ENCODE measurements around the gene PIAS1. TPM values are rescaled to one million over a fixed set of nuclear protein-coding genes. Genes with fewer than 3 reads are reported as not detected.

Gene PIAS1
- total and polyA plus RNA-seq, 9 of the 15 experiments (the other 6 are each of a cell fraction or from before 2014, with no cell fraction given) = 18.0 to 59.1 (median 28.5) TPM

DNA sequence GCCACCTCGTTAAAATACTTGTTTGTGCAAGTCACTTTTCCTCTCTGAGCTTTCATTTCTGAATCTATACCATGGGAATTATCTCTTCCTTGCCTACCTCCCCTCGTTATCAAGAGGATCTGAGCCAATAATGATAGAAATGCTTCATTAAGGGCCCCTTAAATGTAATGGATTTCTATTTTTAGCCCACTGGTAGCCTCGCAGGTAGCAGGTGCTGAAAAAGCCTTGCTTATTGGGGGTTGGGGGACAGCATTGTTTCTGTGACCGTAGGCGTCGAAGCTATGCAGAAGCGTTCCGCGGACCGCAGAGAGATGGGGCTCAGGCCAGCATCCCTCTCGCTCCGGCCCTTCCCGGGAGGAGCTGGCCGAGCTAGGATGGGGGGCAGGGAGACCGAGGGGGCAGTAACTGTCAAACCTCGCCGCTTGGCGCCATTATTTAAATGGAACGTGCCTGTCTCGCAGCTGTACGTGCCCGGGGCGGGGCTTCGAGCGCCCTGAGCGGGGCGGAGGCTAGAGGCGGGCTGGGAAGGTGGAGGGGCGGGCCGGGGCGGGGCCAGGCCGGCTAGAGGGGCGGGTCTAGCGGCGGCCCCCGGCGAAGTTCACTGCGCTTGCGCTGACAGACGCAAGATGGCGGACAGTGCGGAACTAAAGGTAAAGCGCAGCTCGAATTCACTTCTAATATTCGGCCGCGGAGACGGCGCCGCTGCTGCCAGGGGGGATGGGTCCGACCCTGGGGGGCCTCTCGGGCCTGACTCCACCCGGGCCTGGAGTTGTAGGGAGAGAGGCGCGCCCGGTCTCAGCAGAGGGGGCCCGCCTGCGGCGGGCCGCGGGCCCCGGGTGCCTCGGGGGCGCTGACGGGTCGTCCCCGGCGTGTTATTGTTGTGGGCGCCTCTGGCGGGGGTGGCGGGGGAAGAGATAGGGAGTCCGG is at the start of gene PIAS1 (continued):
- TF ChIP-seq, protein P1, sequence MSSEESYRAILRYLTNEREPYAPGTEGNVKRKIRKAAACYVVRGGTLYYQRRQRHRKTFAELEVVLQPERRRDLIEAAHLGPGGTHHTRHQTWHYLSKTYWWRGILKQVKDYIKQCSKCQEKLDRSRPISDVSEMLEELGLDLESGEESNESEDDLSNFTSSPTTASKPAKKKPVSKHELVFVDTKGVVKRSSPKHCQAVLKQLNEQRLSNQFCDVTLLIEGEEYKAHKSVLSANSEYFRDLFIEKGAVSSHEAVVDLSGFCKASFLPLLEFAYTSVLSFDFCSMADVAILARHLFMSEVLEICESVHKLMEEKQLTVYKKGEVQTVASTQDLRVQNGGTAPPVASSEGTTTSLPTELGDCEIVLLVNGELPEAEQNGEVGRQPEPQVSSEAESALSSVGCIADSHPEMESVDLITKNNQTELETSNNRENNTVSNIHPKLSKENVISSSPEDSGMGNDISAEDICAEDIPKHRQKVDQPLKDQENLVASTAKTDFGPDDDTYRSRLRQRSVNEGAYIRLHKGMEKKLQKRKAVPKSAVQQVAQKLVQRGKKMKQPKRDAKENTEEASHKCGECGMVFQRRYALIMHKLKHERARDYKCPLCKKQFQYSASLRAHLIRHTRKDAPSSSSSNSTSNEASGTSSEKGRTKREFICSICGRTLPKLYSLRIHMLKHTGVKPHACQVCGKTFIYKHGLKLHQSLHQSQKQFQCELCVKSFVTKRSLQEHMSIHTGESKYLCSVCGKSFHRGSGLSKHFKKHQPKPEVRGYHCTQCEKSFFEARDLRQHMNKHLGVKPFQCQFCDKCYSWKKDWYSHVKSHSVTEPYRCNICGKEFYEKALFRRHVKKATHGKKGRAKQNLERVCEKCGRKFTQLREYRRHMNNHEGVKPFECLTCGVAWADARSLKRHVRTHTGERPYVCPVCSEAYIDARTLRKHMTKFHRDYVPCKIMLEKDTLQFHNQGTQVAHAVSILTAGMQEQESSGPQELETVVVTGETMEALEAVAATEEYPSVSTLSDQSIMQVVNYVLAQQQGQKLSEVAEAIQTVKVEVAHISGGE (CRISPR knock-in tag; IDR thresholded peaks at IDR 0.05) = peak in 1 of 3 experiments; percentile 62; a peak in 1 of 6 replicates
- TF ChIP-seq PURB (CRISPR knock-in tag; IDR thresholded peaks at IDR 0.05; ENCODE audit: low read depth) (no peak), XRCC5 (IDR thresholded peaks at IDR 0.05; ENCODE audit: low read depth, low read length) (0 out of 2 replicates have a peak, but pooled peaks have one; percentile 12), SNAPC5 (CRISPR knock-in tag; IDR thresholded peaks at IDR 0.05) (no peak), RBM34 (IDR thresholded peaks at IDR 0.05; ENCODE audit: borderline replicate concordance, insufficient read depth, low read length) (no peak), ZBTB1 (CRISPR knock-in tag; IDR thresholded peaks at IDR 0.05; ENCODE audit: borderline replicate concordance, low read depth) (no peak), FOXP1 (CRISPR knock-in tag; IDR thresholded peaks at IDR 0.05) (peak; percentile 52; the same call in 1 of the 2 replicates), MIER1 (IDR thresholded peaks at IDR 0.05; ENCODE audit: low read depth) (no peak), MXI1 (IDR thresholded peaks at IDR 0.05; ENCODE audit: low read depth, low read length) (no peak), ZNF3 (CRISPR knock-in tag; IDR thresholded peaks at IDR 0.05) (no peak), ADNP (tag; IDR thresholded peaks at IDR 0.05) (no peak), E2F5 (CRISPR knock-in tag; IDR thresholded peaks at IDR 0.05) (peak; percentile 52; the same call in 1 of the 2 replicates), ELF1 (tag; IDR thresholded peaks at IDR 0.05) (peak; percentile 68; the same call in 1 of the 2 replicates), SMARCA5 (IDR thresholded peaks at IDR 0.05) (no peak), ZC3H11A (IDR thresholded peaks at IDR 0.05; ENCODE audit: low read depth, low read length) (no peak), FOXM1 (IDR thresholded peaks at IDR 0.05; ENCODE audit: low read depth) (peak; percentile 85), FOXM1 (CRISPR knock-in tag; IDR thresholded peaks at IDR 0.05; ENCODE audit: low read depth) (no peak), ZNF224 (CRISPR knock-in tag; IDR thresholded peaks at IDR 0.05) (no peak), POLR2A (conservative IDR thresholded peaks at IDR 0.05) (peak; percentile 88), SAP30 (IDR thresholded peaks at IDR 0.05; ENCODE audit: borderline replicate concordance, insufficient read depth, low read depth, low read length, poor library complexity, severe bottlenecking) (peak; percentile 88)
- TF ChIP-seq, protein P2, sequence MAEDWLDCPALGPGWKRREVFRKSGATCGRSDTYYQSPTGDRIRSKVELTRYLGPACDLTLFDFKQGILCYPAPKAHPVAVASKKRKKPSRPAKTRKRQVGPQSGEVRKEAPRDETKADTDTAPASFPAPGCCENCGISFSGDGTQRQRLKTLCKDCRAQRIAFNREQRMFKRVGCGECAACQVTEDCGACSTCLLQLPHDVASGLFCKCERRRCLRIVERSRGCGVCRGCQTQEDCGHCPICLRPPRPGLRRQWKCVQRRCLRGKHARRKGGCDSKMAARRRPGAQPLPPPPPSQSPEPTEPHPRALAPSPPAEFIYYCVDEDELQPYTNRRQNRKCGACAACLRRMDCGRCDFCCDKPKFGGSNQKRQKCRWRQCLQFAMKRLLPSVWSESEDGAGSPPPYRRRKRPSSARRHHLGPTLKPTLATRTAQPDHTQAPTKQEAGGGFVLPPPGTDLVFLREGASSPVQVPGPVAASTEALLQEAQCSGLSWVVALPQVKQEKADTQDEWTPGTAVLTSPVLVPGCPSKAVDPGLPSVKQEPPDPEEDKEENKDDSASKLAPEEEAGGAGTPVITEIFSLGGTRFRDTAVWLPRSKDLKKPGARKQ (CRISPR knock-in tag; IDR thresholded peaks at IDR 0.05) = no peak

Data from K562 (cell line).